ENCODE data around the gene SPDYE18.
"Not testable (repeated sequence)": the region's sequence is repeated elsewhere in the genome, so short reads cannot be mapped to it uniquely, and the experiment has no call there.

SPDYE18 gene

GRCh38 chr7:77006127-77007110 lies 55.9 kb downstream of the SPDYE18 start:
- WGBS, 2 experiments: 78 to 90% methylated on average over 8 to 10 of the region's 22 CpGs
- H3K27me3 ChIP-seq (ENCODE audit: control insufficient read depth, insufficient read depth, low read length, poor library complexity, severe bottlenecking); H3K36me3 ChIP-seq (ENCODE audit: control insufficient read depth, insufficient read depth, low read length); H3K9me3 ChIP-seq (ENCODE audit: control insufficient read depth, low read length); H3K4me1 ChIP-seq (ENCODE audit: control insufficient read depth, insufficient read depth, low read length); H3K27ac ChIP-seq (ENCODE audit: insufficient read depth, low read depth, low read length, poor library complexity, severe bottlenecking); H3K4me3 ChIP-seq (ENCODE audit: insufficient read depth, low read depth, low read length): not testable (repeated sequence)

- H3K27ac ChIP-seq (ENCODE audit: insufficient read depth, low read depth, low read length, poor library complexity, severe bottlenecking); H3K4me3 ChIP-seq (ENCODE audit: insufficient read depth, low read depth, low read length); H3K36me3 ChIP-seq (ENCODE audit: control insufficient read depth, insufficient read depth, low read length); H3K9me3 ChIP-seq (ENCODE audit: control insufficient read depth, low read length); H3K4me1 ChIP-seq (ENCODE audit: control insufficient read depth, insufficient read depth, low read length); H3K27me3 ChIP-seq (ENCODE audit: control insufficient read depth, insufficient read depth, low read length, poor library complexity, severe bottlenecking): not testable (repeated sequence)
- WGBS, 2 experiments: 89 to 94% methylated on average over 13 to 14 of the region's 27 CpGs
Observed at GRCh38 chr7:77005461-77006057, 56.8 kb downstream of the SPDYE18 start.

GRCh38 chr7:77004151-77004550 lies 58.2 kb downstream of the SPDYE18 start:
- not testable (repeated sequence) for H3K27me3 ChIP-seq (ENCODE audit: control insufficient read depth, insufficient read depth, low read length, poor library complexity, severe bottlenecking); H3K4me1 ChIP-seq (ENCODE audit: control insufficient read depth, insufficient read depth, low read length); H3K36me3 ChIP-seq (ENCODE audit: control insufficient read depth, insufficient read depth, low read length); H3K9me3 ChIP-seq (ENCODE audit: control insufficient read depth, low read length); H3K4me3 ChIP-seq (ENCODE audit: insufficient read depth, low read depth, low read length); H3K27ac ChIP-seq (ENCODE audit: insufficient read depth, low read depth, low read length, poor library complexity, severe bottlenecking)
- WGBS, 2 experiments: 94 to 97% methylated on average over 8 of the region's 18 CpGs

GRCh38 chr7:77003241-77003640 lies 59.1 kb downstream of the SPDYE18 start:
- not testable (repeated sequence) for H3K36me3 ChIP-seq (ENCODE audit: control insufficient read depth, insufficient read depth, low read length); H3K27ac ChIP-seq (ENCODE audit: insufficient read depth, low read depth, low read length, poor library complexity, severe bottlenecking); H3K9me3 ChIP-seq (ENCODE audit: control insufficient read depth, low read length); H3K4me3 ChIP-seq (ENCODE audit: insufficient read depth, low read depth, low read length); H3K27me3 ChIP-seq (ENCODE audit: control insufficient read depth, insufficient read depth, low read length, poor library complexity, severe bottlenecking); H3K4me1 ChIP-seq (ENCODE audit: control insufficient read depth, insufficient read depth, low read length)
- 95 to 96% methylated on average over 9 of the region's 10 CpGs for WGBS, 2 experiments

GRCh38 chr7:77002678-77003233 lies 59.6 kb downstream of the SPDYE18 start:
- not testable (repeated sequence) for H3K27ac ChIP-seq (ENCODE audit: insufficient read depth, low read depth, low read length, poor library complexity, severe bottlenecking); H3K4me3 ChIP-seq (ENCODE audit: insufficient read depth, low read depth, low read length); H3K9me3 ChIP-seq (ENCODE audit: control insufficient read depth, low read length); H3K27me3 ChIP-seq (ENCODE audit: control insufficient read depth, insufficient read depth, low read length, poor library complexity, severe bottlenecking); H3K36me3 ChIP-seq (ENCODE audit: control insufficient read depth, insufficient read depth, low read length); H3K4me1 ChIP-seq (ENCODE audit: control insufficient read depth, insufficient read depth, low read length)
- 96% methylated on average over 20 to 21 of the region's 21 CpGs for WGBS, 2 experiments

- H3K27ac ChIP-seq (ENCODE audit: insufficient read depth, low read depth, low read length, poor library complexity, severe bottlenecking); H3K27me3 ChIP-seq (ENCODE audit: control insufficient read depth, insufficient read depth, low read length, poor library complexity, severe bottlenecking); H3K9me3 ChIP-seq (ENCODE audit: control insufficient read depth, low read length); H3K36me3 ChIP-seq (ENCODE audit: control insufficient read depth, insufficient read depth, low read length); H3K4me3 ChIP-seq (ENCODE audit: insufficient read depth, low read depth, low read length); H3K4me1 ChIP-seq (ENCODE audit: control insufficient read depth, insufficient read depth, low read length): not testable (repeated sequence)
- WGBS, 2 experiments: 86 to 91% methylated on average over 15 of the region's 15 CpGs
Observed at GRCh38 chr7:77002104-77002503, 60.3 kb downstream of the SPDYE18 start.
